ENCODE measurements around the gene HES1.
"Not testable (repeated sequence)": the region's sequence is repeated elsewhere in the genome, so short reads cannot be mapped to it uniquely, and the experiment has no call there.

The HES1 gene

DNA sequence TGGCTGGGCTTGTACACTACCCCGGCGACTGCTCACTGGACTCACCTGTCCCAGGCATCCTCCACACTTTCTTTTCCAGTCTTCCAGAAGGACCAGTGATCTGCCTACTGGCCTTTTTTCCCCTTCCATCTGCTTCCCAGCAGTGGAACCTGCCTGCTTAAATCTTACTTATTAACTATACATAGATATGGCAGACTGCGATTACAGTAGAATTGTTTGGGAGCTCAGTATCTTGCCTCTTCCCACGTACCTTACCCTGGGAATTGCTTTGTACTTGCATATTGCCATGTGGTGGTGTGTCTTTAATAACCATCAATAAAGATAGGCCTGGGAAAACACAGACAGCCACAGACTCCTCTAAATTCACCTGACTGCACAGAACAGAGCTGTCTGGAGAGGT is 11.8 kb upstream of the HES1 start:
- H3K4me3 ChIP-seq (ENCODE audit: low read depth, low read length), result no peak overlapping the region

DNA sequence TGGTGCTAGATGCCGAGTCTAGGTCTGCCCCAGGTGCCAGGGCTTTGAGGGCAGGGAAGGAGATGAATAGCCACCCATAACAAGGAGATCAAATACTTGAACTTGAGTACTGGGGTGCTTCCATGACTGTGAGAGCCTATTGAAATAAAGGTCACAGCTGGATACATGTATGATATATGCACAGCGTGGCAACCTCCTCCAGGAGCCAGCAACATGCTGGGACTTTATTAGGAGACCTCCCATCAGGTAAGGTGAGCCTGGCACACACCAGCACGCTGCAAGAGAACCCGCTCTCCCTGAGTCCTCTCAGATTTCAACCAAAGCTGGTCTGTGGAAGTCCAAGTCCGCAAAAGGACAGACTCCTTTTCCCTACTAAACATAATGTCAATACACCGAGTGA is 10.5 kb upstream of the HES1 start:
- H3K4me3 ChIP-seq (ENCODE audit: low read depth, low read length), result no peak overlapping the region

DNA sequence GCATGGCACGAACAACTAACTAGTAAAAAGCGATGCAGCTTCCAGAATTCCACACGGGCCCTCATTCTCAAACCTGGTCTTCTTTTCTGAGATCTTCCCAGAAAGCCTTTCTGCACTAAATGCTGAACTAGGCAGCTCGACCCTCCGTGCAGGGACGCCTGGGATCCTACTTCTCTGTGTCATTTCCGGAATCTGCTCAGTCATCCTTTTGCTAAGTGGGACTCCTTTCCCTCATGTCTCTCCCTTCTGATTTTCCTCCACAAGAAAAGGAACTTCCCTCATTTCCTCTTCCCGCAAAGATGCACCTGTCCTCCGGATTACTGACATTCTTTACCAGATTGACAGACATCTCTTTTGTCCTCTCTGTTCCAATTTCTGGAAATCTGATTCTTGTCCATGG is 9.2 kb upstream of the HES1 start:
- no peak overlapping the region for H3K4me3 ChIP-seq (ENCODE audit: low read depth, low read length)

DNA sequence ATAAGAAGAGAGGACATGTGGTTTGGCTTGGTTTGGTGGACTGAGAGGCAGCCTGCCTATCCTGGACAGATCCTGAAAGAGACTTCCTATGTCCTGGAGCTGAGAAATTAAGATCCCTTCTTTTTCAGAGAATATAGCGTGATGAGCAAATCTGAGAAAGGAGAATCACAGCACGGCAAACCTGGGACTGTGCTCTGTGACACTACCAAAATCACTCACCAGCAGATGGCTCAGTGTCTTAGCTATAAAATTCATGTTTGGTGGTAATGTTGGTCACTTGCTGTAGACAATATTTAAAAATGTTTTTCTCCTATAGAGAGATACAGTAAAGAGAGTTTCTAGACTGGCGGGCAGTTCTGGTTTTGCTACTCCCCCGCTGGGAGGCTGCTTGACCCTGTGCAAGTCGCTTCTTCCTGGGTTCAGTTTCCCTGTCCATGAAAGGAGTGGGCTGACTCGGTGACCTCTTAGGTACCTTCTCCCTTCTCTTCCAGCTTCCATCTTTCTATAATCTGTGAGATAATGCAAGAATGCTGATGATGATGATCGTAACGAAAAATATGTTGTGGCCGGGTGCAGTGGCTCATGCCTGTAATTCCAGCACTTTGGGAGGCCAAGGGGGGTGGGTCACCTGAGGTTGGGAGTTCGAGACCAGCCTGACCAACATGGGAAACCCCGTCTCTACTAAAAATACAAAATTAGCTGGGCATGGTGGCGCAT is 7.6 kb upstream of the HES1 start:
- no peak overlapping the region for H3K4me3 ChIP-seq (ENCODE audit: low read depth, low read length)

DNA sequence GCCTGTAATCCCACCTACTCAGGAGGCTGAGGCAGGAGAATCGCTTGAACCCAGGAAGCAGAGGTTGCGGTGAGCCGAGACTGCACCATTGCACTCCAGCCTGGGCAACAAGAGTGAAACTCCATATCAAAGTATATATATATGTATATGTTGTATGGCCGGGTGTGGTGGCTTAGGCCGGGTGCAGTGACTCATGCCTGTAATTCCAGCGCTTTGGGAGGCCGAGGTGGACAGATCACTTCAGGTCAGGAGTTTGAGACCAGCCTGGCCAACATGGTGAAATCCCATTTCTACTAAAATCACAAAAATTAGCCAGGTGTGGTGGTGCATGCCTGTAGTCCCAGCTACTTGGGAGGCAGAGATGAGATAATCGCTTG is 7.0 kb upstream of the HES1 start:
- H3K4me3 ChIP-seq (ENCODE audit: low read depth, low read length), result not testable (repeated sequence)

DNA sequence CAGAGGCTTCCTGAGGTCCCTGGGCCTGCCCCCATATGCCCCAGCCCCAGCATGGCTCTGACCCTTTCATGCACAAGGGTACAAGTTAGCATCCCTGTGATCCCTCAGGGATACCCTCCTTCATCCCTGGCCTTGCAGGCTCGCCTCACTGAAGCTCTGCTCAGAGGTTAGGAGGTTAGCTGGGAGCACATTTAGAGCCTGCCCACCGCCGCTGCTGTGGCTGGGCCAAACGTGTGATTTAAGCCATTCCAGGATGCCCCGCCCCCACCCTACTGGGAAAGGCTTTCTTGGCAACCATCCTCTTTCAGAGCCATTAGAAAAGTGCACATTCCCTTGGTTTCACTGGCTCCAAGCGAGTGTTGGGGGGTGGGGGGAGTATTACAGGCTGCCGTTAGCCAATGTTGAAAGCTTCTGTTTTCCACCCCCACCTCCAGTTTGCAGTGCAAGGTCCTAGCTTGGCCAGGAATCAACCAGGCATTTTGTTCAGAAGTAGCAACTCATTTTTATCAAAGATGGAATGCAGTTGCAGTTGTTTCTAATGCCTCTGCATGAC is 6.3 kb upstream of the HES1 start:
- H3K4me3 ChIP-seq (ENCODE audit: low read depth, low read length), result no peak overlapping the region

DNA sequence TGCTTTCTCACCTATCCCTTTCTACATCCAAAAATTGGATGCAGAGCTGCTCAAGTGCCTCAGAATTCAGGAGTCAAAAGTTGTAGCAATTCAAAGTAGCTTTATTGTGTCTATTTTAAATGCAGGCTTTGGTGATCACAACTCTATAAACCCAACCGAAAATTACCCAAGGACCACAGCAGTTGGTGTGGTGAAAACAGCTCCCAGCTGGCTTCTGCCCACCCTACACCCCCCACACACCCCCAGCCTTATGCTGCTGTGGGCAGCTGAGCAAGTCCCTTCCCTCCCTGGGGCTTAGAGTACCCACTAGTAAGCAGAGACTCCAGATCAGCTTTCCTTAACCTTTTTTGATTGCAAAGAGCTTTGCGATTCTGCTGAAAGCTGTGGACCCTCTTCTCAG is 5.8 kb upstream of the HES1 start:
- no peak overlapping the region for H3K4me3 ChIP-seq (ENCODE audit: low read depth, low read length)

DNA sequence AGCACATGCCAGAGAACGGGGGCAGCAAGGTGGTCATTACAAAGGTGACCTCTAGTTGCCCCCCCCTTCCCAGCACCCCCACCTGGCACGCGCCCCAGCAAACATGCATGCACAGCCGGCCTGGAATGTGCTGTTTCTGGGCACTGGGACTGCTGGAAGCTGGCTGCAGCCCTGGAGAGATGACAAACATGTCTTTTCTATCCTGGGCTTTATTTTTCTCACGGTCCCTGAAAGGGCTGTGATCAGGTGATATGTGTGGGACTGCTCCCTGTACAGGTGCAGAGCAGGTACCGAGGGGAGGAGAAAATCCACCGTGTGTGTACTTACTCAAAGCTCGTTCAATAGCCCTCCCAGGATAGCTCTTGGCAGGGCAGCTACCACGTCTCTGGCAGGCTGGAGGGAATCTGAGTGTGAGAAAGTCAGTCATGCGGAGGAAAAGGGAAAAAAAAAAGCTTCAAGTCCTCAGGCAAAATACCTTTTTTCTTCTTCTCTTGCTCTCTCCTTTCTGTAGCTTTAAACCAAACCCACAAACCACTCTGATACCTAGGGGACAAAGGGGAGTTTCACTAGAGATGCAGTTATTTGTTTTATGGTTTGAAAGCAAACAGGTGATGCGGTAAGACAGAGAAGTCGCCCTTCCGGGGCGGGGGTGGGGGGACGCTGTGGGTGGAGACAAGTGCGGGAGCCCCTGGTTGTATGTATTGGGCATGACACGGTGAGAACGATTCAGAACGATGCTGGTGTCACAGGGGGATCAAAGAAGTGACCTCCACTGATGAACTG is 5.0 kb upstream of the HES1 start:
- no peak overlapping the region for H3K4me3 ChIP-seq (ENCODE audit: low read depth, low read length)

DNA sequence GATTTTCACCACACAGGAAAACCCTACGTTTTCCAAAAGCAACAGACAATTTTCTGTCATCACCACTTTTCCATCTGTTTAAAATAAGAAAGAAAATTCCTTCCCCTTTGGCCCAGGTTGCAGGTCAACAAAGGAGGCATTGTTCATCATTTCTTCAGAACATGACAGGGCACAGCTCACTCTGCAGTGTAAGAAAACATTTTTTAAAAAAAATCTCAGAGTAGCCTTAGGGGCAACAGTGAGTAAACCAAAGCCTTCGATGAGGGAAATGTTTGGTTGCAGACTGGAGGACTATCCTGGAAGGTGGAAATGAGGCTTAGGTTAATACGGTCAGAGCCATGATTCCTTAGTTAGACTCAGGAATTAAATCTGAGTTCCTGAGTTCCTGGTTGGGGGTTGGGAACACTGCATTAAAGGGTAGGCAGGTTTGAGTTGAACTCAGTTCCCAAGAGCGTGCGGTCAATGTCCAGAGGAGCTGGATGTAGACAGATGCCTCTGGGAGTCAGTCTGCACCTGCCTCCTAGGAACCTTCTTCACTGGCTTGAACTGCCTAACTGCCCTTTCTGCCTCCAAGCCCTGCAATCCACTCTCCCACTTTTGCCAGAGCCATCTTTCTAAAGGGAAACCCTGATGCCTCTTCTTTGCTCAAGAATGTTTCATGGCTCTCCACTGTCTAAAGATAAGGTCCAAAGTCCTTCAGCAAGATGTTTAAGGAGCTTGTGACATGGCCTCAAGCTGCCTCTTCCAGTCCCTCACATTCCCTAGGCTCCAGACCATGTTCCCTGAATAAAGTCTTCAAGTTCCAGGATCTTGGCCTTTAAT is 3.3 kb upstream of the HES1 start:
- H3K4me3 ChIP-seq (ENCODE audit: low read depth, low read length), result no peak overlapping the region

DNA sequence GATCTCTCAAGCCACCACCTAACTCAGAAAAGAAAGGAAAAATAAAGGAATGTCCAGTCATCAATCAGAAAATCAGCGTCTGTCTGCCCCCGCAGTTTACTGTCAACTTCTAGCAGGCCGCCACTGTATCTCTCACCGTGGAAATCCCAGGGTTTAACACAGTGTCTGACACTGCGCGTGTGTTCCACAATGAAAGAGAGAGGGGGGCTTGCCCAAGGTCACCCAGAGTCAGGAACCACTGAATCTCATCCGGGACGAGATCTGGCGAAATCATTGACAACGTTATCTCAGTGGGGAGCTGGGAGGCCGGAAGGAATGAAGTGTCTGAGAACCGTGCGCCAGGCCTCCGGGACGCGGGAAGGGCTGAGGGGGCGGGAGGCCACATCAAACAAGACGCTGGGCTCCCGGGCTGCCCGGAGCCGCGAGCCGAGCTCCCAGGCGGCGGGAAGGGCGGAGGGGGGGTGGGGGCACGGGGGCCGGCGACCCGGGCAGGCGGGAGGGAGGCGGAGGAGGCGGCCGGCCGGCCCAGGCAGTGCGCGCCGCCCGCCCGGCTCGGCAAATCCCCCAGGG is 2.2 kb upstream of the HES1 start:
- H3K4me3 ChIP-seq (ENCODE audit: low read depth, low read length), result peak overlapping the region; percentile 28

DNA sequence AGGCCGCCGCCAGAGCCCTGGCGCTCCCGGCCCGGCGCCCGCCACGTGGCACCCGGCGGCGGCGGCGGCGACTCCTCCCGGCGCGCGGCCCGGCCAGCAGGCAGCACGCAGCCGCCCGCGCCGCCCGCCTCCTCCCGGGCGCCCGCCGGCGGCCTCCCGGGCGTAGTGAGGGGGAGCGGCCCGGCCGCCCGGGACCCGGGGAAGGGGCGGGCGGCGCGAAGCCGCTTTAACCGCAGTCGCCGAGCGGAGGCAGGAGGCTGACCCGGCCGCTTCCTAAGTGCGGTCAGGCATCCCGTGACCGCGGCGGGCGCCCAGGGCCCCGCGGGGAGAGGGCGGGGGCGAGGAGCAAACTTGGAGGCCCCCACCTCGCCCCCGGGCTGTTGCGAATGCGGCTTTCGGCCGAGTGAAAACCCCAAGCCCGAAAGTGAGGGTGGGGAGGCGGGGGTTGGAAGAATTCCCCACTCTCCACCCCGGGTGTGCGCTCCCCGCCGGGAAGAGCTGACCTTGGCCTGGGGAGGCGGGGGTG is 1.7 kb upstream of the HES1 start:
- peak overlapping the region; percentile 38 for H3K4me3 ChIP-seq (ENCODE audit: low read depth, low read length)

DNA sequence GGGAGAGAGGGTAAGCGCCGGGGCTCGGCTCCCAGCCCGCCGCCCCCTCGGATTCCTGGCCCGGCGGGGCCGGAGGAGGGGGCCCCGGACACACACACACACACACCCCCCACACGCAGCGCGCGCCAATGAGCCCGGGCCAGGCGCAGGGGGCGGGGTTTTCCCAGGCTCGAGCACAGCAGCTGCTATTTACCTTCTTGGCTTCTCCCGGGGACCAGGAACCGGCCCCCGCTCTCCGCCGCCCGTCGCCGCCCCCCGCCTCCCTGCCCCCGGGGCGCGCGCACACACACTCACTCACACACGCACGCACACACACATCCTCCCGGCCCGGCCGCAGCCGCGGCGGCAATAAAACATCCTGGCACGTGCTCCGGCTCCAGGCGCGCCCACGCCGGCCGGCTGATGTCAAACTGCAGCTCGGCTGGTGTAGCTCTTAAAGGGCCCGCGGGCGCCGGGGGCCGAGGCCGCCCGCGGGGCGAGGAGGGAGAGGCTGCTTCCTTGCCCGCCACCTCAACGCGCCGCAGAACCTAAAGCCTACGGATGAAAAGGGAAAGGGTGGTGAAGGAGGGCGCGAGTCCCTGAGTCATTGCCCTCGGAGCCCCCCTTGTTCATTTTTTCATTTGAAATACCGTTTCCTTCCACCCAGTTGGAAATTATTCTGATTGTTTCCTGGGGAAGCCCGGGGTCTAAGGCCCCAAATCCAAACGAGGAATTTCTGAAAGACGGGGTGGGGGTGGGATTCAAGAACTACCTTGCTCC is 1.0 kb upstream of the HES1 start:
- H3K4me3 ChIP-seq (ENCODE audit: low read depth, low read length), result no peak overlapping the region

DNA sequence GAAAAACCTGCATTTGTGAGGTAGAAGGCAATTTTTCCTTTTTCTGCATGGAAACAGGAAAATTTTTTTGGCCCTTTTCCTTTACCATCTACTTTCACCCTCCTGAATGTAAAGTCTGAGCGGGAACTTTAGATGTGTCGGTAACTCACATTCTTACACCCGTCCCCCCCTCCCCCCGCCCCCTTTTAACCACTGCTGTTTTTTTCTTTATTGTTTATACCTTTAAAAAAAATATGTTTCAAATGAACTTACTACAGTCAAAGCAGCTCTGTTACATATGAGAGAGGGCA is 487 bp upstream of the HES1 start:
- H3K4me3 ChIP-seq (ENCODE audit: low read depth, low read length), result no peak overlapping the region

DNA sequence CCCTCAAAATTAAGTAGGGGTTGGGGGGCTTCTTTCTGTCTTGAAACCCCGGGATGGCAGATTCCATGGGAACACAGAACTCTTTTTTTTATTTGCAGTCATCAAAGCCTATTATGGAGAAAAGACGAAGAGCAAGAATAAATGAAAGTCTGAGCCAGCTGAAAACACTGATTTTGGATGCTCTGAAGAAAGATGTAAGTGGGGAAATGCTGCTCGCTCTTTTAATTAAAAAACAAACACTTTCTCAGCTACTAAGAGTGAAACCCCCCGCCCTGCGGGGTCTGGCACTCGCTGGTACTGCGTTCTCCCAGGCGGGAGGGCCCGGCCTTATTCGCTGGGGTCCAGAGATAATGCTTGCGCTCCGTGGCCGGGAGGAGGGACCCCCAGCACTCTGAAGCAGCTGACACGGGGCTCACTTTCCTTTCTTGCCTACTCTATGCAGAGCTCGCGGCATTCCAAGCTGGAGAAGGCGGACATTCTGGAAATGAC is 615 bp downstream of the HES1 start:
- H3K4me3 ChIP-seq (ENCODE audit: low read depth, low read length), result peak overlapping the region; percentile 77

DNA sequence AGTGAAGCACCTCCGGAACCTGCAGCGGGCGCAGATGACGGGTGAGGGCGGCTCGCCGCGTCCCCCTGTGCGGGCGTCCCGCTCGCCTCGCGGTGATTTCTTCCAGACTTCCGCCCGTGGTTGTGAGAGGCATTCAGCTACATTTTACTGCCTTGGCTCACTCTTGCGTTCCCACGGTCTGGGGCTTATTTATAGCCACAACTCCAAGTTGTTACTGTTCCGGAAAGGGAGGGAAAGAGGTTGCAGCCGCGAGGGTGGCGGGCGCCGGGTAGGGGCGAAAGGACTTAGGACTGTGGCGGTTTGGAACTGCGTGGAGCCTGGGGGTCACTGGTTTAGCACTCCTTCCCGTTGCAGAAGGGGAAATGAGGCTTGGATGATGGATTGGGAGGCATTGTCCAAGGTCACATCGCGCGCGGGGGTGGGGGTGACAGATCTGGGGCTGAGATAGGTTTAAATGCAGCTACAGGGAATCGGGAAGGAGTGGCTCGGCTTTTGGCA is 1.1 kb downstream of the HES1 start:
- H3K4me3 ChIP-seq (ENCODE audit: low read depth, low read length), result peak overlapping the region; percentile 77

DNA sequence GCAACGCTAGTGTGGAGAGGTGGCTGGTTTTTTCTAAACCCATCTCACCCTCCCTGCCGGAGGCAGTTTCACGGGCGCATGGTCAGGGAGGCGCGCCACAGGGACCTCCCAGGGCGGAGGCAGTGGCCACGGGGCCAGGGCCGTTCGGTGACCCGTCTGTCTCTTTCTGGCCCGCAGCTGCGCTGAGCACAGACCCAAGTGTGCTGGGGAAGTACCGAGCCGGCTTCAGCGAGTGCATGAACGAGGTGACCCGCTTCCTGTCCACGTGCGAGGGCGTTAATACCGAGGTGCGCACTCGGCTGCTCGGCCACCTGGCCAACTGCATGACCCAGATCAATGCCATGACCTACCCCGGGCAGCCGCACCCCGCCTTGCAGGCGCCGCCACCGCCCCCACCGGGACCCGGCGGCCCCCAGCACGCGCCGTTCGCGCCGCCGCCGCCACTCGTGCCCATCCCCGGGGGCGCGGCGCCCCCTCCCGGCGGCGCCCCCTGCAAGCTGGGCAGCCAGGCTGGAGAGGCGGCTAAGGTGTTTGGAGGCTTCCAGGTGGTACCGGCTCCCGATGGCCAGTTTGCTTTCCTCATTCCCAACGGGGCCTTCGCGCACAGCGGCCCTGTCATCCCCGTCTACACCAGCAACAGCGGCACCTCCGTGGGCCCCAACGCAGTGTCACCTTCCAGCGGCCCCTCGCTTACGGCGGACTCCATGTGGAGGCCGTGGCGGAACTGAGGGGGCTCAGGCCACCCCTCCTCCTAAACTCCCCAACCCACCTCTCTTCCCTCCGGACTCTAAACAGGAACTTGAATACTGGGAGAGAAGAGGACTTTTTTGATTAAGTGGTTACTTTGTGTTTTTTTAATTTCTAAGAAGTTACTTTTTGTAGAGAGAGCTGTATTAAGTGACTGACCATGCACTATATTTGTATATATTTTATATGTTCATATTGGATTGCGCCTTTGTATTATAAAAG is 1.8 kb downstream of the HES1 start:
- H3K4me3 ChIP-seq (ENCODE audit: low read depth, low read length), result peak overlapping the region; percentile 77

DNA sequence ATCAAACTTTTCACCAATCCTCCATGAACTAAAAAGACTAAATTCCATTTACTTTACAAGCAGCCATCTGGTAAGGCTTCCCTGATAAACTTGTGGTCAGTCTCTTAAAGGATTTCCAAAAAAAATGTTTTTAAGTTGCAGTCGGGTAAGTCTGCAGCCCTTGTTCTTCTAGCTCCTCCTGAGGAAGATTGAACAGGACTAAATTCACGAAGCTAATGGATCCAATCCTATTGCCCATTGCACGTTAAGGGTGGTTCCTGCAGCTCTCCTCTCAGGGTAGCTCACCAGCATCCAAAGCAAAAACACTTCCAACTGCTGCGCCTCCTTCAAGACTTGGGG is 2.8 kb downstream of the HES1 start:
- H3K4me3 ChIP-seq (ENCODE audit: low read depth, low read length), result peak overlapping the region; percentile 10

DNA sequence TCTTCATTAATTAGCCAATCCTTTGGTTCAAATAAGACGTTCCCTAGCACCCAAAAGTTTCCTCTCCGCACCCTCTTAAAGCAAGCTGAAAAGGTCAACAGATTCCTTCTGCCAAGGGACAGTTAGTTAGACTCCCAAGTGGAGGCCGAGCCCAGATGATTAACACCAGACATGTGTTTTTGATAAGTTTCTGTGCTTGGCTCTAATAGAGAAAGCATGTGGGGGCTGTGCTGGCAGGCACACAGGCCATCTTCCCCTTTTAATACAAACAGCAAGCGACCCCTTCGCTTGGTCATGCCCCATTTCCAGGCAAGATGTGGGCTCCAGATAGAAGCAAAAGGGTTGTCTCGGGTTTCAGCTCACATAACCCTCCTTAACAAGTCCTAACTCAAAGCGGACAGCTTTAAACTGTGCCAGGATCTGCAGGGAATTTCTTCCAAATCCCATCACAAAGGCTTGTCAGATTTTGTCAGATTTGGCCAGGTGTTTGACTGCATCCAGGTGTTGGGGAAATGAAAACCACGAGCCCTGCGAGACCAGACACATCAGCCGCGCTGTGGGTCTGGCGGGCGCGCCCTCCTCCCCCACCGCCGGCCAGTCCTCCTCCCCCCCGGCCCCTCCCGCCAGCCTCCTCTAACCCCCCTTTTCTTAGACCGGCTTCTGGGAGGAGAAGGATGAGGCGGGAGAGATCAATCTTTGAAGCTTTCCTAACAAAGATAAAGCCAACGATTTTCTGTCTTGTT is 3.3 kb downstream of the HES1 start:
- H3K4me3 ChIP-seq (ENCODE audit: low read depth, low read length), result peak overlapping the region; percentile 10

All from iPS-11a (cell line).